Heart right ventricle (tissue), 16 donors: ENCODE data around the gene TAB2. TPM values are rescaled to one million over a fixed set of nuclear protein-coding genes. Genes with fewer than 3 reads are reported as not detected.
"Not testable (repeated sequence)": the region's sequence is repeated elsewhere in the genome, so short reads cannot be mapped to it uniquely, and the experiment has no call there.

Experiments used
- ATAC-seq, 8 donors: fragments of 200-7000 bp; cut with Tn5 transposase; one replicate each; pipeline ENCODE4 v1.9.1; 2020; ENCODE audit warnings: mild to moderate bottlenecking in 8 of 8, moderate library complexity in 8 of 8, moderate number of reproducible peaks in 1 of 8
- DNase-seq, 2 donors: peaks; one replicate each; pipeline ENCODE4 v3.0.0-alpha.2; 2020
- H3K27ac ChIP-seq, 10 donors: fragments of 200-600 bp; sonication (generic) in 2 of 10; one replicate each; pipeline versions ENCODE4 v1.5.0 to v1.8.0; 2020 to 2022; ENCODE audit warnings: mild to moderate bottlenecking in 3 of 10
- H3K27me3 ChIP-seq, 7 donors: fragments of 200-600 bp; one replicate each; pipeline ENCODE4 v1.8.0; 2021 to 2022; ENCODE audit warnings: mild to moderate bottlenecking in 2 of 7
- H3K36me3 ChIP-seq, 9 donors: fragments of 200-600 bp; sonication (generic) in 1 of 9; one replicate each; pipeline versions ENCODE4 v1.5.0 to v1.8.0; 2020 to 2022; ENCODE audit warnings: mild to moderate bottlenecking in 2 of 9
- H3K4me1 ChIP-seq, 9 donors: fragments of 200-600 bp; sonication (generic) in 1 of 9; one replicate each; pipeline versions ENCODE4 v1.5.0 to v1.8.0; 2020 to 2022; ENCODE audit warnings: mild to moderate bottlenecking in 4 of 9
- H3K4me3 ChIP-seq, 10 donors: fragments of 200-600 bp; sonication (generic) in 2 of 10; one replicate each; pipeline versions ENCODE4 v1.5.0 to v1.8.0; 2020 to 2022; ENCODE audit warnings: mild to moderate bottlenecking in 7 of 10, moderate library complexity in 2 of 10
- H3K9me3 ChIP-seq, 11 donors: fragments of 200-600 bp in 10 of 11; sonication (generic) in 2 of 11; one replicate each; pipeline versions ENCODE4 v1.5.0 to v1.8.0; 2013 to 2022; ENCODE audit warnings: mild to moderate bottlenecking in 2 of 11, control low read depth in 1 of 11, moderate library complexity in 1 of 11
- CTCF ChIP-seq, 9 donors: fragments of 200-600 bp; sonication (generic) in 2 of 9; IDR thresholded peaks; one replicate each; pipeline versions ENCODE4 v1.5.0 to v1.8.0; 2021 to 2022; ENCODE audit warnings: antibody characterized with exemption in 9 of 9, mild to moderate bottlenecking in 5 of 9, moderate library complexity in 1 of 9
- WGBS, 2 donors: extraction: QIAGEN DNeasy Blood & Tissue Kit; methylation state at CpG; one replicate each; pipeline ENCODE4 v1.1.7; 2013; ENCODE audit warnings: inconsistent platforms in 1 of 2; 5-methylcytosine and 5-hydroxymethylcytosine counted together
- intact Hi-C, 10 donors: fragments of 100-400 bp; cut with DNase I; formaldehyde crosslinking; loops; one replicate each; pipeline versions ENCODE4 v1.11.1 to v1.14.2; 2022
- polyA plus RNA-seq, 2 donors: library from polyadenylated mRNA; stranded (reverse); fragments of 200-250 nt; gene quantifications; one replicate each; pipeline ENCODE4 v1.2.3, GENCODE V29; 2013
- total RNA-seq, 10 donors: library from RNA; stranded (reverse); fragmentation: NEBNext Ultra II Directional in 3 of 10; extraction: Animal tissue kit (Norgen Biotek cat#: 25700) in 3 of 10; gene quantifications; one replicate each; pipeline versions ENCODE4 v1.2.1 to v1.2.4, GENCODE V29; 2021 to 2023
- donor health status: Arrhythmogenic right ventricular cardiomyopathy.
- donor health status: ischemic (EF 13 %, LVEDD 7.1; RV severe dilation, severe dysfunction).
- donor health status: healthy with polysubstance abuse.
- donor health status: DM: no; HTN: yes; CAD: no.
- donor health status: DM: no; HTN: no; CAD: no.
- donor health status: ischemic (EF 25% LVEDD 6.9; RV normal size, moderate dysfunction).
- donor health status: ischemic (EF 25% LVEDD 5.7; RV mildly dilated, moderate dysfunction).
- donor health status: healthy.
- donor health status: DM: yes; HTN: yes; CAD: no.
- donor health status: Ischemic cardiomyopathy.
- donor health status: ischemic (EF 35%, LVEDD 5.7; RV mildly dilated, moderate dysfunction).
- donor health status: nonischemic (EF 11% LVEDD 7.7; RV severe dilation, severe dysfunction).
- donor health status: DM: yes; HTN: yes; CAD: no.
- donor health status: PGD.
- donor health status: ischemic (EF 29% LVEDD 5.4; RV normal size, mild dysfunction).
- donor health status: nonischemic (EF 23%, LVEDD 6.1; RV moderate dilation, normal function).

The TAB2 gene
- total and polyA plus RNA-seq, 12 donors: 13.6 to 72.5 (median 54.3) TPM

- WGBS, 2 donors: 6% methylated on average over 14 of the region's 14 CpGs
- Histone ChIP-seq H3K27me3 (peaks cover 0 to 2% (median 0%) of the 10 kb centered on the region in 7 donors), H3K4me1 (peaks cover 3 to 62% (median 42%) of the 10 kb centered on the region in 9 donors), H3K36me3 (no peaks in the 10 kb centered on the region), H3K4me3 (peak overlapping the region; percentile 89 to 99 (median 93)), H3K9me3 (no peaks in the 10 kb centered on the region), H3K27ac (peak overlapping the region in 9 of 10 donors; percentile 93 to 99 (median 97))
- ATAC-seq (no peak), DNase-seq (no peak)
- TF ChIP-seq CTCF (IDR thresholded peaks at IDR 0.05): no peak
- intact Hi-C loops: loop anchor here in 5 of 10 donors (2.0 to 10.0 kb wide), 5 partner anchors 86 to 236 kb away; partner anchors contain the start of gene SUMO4 (in 2 of the 5)
Observed at GRCh38 chr6:149318581-149319286, 1.2 kb downstream of the TAB2 start.

- Histone ChIP-seq H3K27me3 (no peaks in the 10 kb centered on the region), H3K36me3 (no peaks in the 10 kb centered on the region), H3K27ac (peak overlapping the region in 7 of 10 donors; percentile 93 to 99 (median 97)), H3K4me3 (peak overlapping the region in 8 of 10 donors; percentile 89 to 99 (median 93)), H3K4me1 (peaks cover 3 to 68% (median 49%) of the 10 kb centered on the region in 9 donors), H3K9me3 (no peaks in the 10 kb centered on the region)
- TF ChIP-seq CTCF (IDR thresholded peaks at IDR 0.05): no peak
- 20 to 29% methylated on average over 3 of the region's 3 CpGs for WGBS, 2 donors
- no peak for ATAC-seq
- DNase-seq: no peak
- intact Hi-C loops: loop anchor here in 5 of 10 donors (2.0 to 10.0 kb wide), 5 partner anchors 85 to 237 kb away; partner anchors contain the start of gene SUMO4 (in 2 of the 5)
Observed at GRCh38 chr6:149319422-149319821, 1.9 kb downstream of the TAB2 start.

GRCh38 chr6:149320016-149320415 lies 2.5 kb downstream of the TAB2 start:
- peak overlapping the region in 3 of 10 donors; percentile 93 to 99 (median 97) for H3K27ac ChIP-seq
- H3K36me3 ChIP-seq, H3K27me3 ChIP-seq, ATAC-seq, H3K9me3 ChIP-seq, DNase-seq: not testable (repeated sequence)
- intact Hi-C loops: loop anchor here in 1 of 10 donors (10.0 kb wide), 1 partner anchor 235 kb away; no protein-coding TSS in a partner anchor
- peak overlapping the region in 4 of 10 donors; percentile 89 to 99 (median 93) for H3K4me3 ChIP-seq
- WGBS, 2 donors: 83 to 91% methylated on average over 10 of the region's 10 CpGs
- H3K4me1 ChIP-seq: peaks cover 5 to 74% (median 55%) of the 10 kb centered on the region in 9 donors

GRCh38 chr6:149320796-149321195 lies 3.3 kb downstream of the TAB2 start:
- Histone ChIP-seq H3K4me3 (no peak overlapping the region), H3K27ac (peak overlapping the region in 4 of 10 donors; percentile 3 to 29 (median 6)), H3K9me3 (no peaks in the 10 kb centered on the region), H3K27me3 (no peaks in the 10 kb centered on the region), H3K4me1 (peaks cover 5 to 82% (median 56%) of the 10 kb centered on the region in 9 donors), H3K36me3 (no peaks in the 10 kb centered on the region)
- ATAC-seq (no peak), DNase-seq (no peak)
- intact Hi-C loops: loop anchor here in 1 of 10 donors (10.0 kb wide), 1 partner anchor 236 kb away; no protein-coding TSS in a partner anchor
- no peak for TF ChIP-seq CTCF (IDR thresholded peaks at IDR 0.05)
